Esophagus squamous epithelium (tissue), 5 donors: ENCODE results near the gene CTU1. TPM values are rescaled to one million over a fixed set of nuclear protein-coding genes. Genes with fewer than 3 reads are reported as not detected.
A peak's percentile ranks its signal among the peaks of the same experiment; 100 is the strongest.

Experiments used
- DNase-seq: peaks from one replicate; lab custom pipeline; 2025; lab: John Stamatoyannopoulos, UW
- H3K27ac ChIP-seq, 4 donors: fragments of 200-600 bp; sonication (generic); one replicate each; pipeline ENCODE4 v1.5.1; 2016 to 2019; ENCODE audit warnings: mild to moderate bottlenecking in 1 of 4
- H3K27me3 ChIP-seq, 4 donors: fragments of 200-600 bp; sonication (generic); 1 replicate in 3 of 4; 2 replicates in 1 of 4; pipeline versions ENCODE4 v1.5.1 to v1.6.0; 2017 to 2021; ENCODE audit warnings: antibody characterized with exemption in 1 of 4
- H3K36me3 ChIP-seq, 3 donors: fragments of 200-600 bp; sonication (generic); one replicate each; pipeline ENCODE4 v1.5.1; 2016 to 2019
- H3K4me1 ChIP-seq, 3 donors: fragments of 200-600 bp; sonication (generic); one replicate each; pipeline ENCODE4 v1.5.1; 2017 to 2019
- H3K4me3 ChIP-seq, 4 donors: fragments of 200-600 bp; sonication (generic); 1 replicate in 3 of 4; 2 replicates in 1 of 4; pipeline ENCODE4 v1.5.1; 2016 to 2019; ENCODE audit warnings: mild to moderate bottlenecking in 2 of 4, moderate library complexity in 1 of 4
- H3K9me3 ChIP-seq, 3 donors: fragments of 200-600 bp; sonication (generic); one replicate each; pipeline ENCODE4 v1.5.1; 2016 to 2019
- CTCF ChIP-seq, 6 experiments: fragments of 450-650 bp in 4 of 6; fragments of 200-600 bp in 2 of 6; sonication (generic) in 2 of 6; IDR thresholded peaks; one replicate each; pipeline ENCODE4 v1.5.1; 2016 to 2019; ENCODE audit warnings: antibody characterized with exemption in 6 of 6, mild to moderate bottlenecking in 4 of 6, moderate library complexity in 4 of 6
- POLR2A ChIP-seq, 4 donors: fragments of 450-650 bp; IDR thresholded peaks; one replicate each; pipeline ENCODE4 v1.6.1; 2017; ENCODE audit warnings: antibody characterized with exemption in 4 of 4, mild to moderate bottlenecking in 4 of 4, moderate library complexity in 3 of 4
- WGBS, 2 donors: methylation state at CpG; one replicate each; pipeline ENCODE4 v1.1.5; 2018; 5-methylcytosine and 5-hydroxymethylcytosine counted together
- intact Hi-C: fragments of 100-400 bp; cut with DNase I; formaldehyde crosslinking; loops from one replicate; pipeline ENCODE4 v1.15.0; 2022
- total RNA-seq, 4 donors: library from RNA; depleted of rRNA; stranded (reverse); fragments of >200 nt; gene quantifications; one replicate each; pipeline ENCODE4 v1.1.0, GENCODE V29; 2016
- donor health status: DM: yes; HTN: yes; CAD: no.

Gene CTU1
- total RNA-seq, 4 donors from 2014 or later, result 10.8 to 18.6 (median 13.5) TPM

- Histone ChIP-seq H3K27me3 (peaks cover 0 to 8% (median 0%) of the 10 kb centered on the region in 4 donors), H3K27ac (peak overlapping the region; percentile 68 to 88 (median 86)), H3K4me1 (peaks cover 18 to 47% (median 22%) of the 10 kb centered on the region in 3 donors), H3K36me3 (peaks cover 3 to 17% (median 3%) of the 10 kb centered on the region in 3 donors), H3K4me3 (peak overlapping the region; percentile 73 to 87 (median 82)), H3K9me3 (no peaks in the 10 kb centered on the region)
- intact Hi-C loops, result no loop called here
- WGBS, 2 donors, result 3% methylated on average over 13 to 15 of the region's 15 CpGs
- TF ChIP-seq POLR2A (IDR thresholded peaks at IDR 0.05) (no peak), CTCF (IDR thresholded peaks at IDR 0.05) (peak in 2 of 6 experiments; percentile 15 to 38)
- no peak for DNase-seq
These were observed 567 bp upstream of the CTU1 start for GRCh38 chr19:51108805-51109146.

- Histone ChIP-seq H3K4me3 (peak overlapping the region; percentile 73 to 87 (median 82)), H3K36me3 (peaks cover 5 to 29% (median 5%) of the 10 kb centered on the region in 3 donors), H3K9me3 (no peaks in the 10 kb centered on the region), H3K4me1 (peaks cover 18 to 58% (median 22%) of the 10 kb centered on the region in 3 donors), H3K27me3 (peaks cover 0 to 6% (median 0%) of the 10 kb centered on the region in 4 donors), H3K27ac (peak overlapping the region; percentile 68 to 88 (median 86))
- WGBS, 2 donors, result 20 to 23% methylated on average over 13 to 17 of the region's 18 CpGs
- DNase-seq, result no peak
- TF ChIP-seq CTCF (IDR thresholded peaks at IDR 0.05) (no peak), POLR2A (IDR thresholded peaks at IDR 0.05) (no peak)
- intact Hi-C loops, result no loop called here
These were observed 673 bp downstream of the CTU1 start for GRCh38 chr19:51107406-51108065.

GRCh38 chr19:51103926-51104341 lies 4.3 kb downstream of the CTU1 start:
- peaks cover 5 to 65% (median 5%) of the 10 kb centered on the region in 3 donors for H3K36me3 ChIP-seq
- no peak overlapping the region for H3K27ac ChIP-seq
- H3K4me1 ChIP-seq, result peaks cover 12 to 38% (median 17%) of the 10 kb centered on the region in 3 donors
- intact Hi-C loops, result no loop called here
- DNase-seq, result no peak
- H3K27me3 ChIP-seq, result no peaks in the 10 kb centered on the region
- WGBS, 2 donors, result 93 to 95% methylated on average over 11 to 12 of the region's 49 CpGs
- no peaks in the 10 kb centered on the region for H3K9me3 ChIP-seq
- H3K4me3 ChIP-seq, result no peak overlapping the region
- TF ChIP-seq POLR2A (IDR thresholded peaks at IDR 0.05) (no peak), CTCF (IDR thresholded peaks at IDR 0.05) (no peak)

GRCh38 chr19:51102991-51103390 lies 5.2 kb downstream of the CTU1 start:
- peaks cover 10 to 34% (median 14%) of the 10 kb centered on the region in 3 donors for H3K4me1 ChIP-seq
- DNase-seq, result no peak
- H3K9me3 ChIP-seq, result no peaks in the 10 kb centered on the region
- H3K4me3 ChIP-seq, result no peak overlapping the region
- H3K36me3 ChIP-seq, result peaks cover 5 to 75% (median 5%) of the 10 kb centered on the region in 3 donors
- no peaks in the 10 kb centered on the region for H3K27me3 ChIP-seq
- WGBS, 2 donors, result 80 to 88% methylated on average over 7 of the region's 7 CpGs
- no peak for TF ChIP-seq POLR2A (IDR thresholded peaks at IDR 0.05)
- no peak for TF ChIP-seq CTCF (IDR thresholded peaks at IDR 0.05)
- intact Hi-C loops, result no loop called here
- H3K27ac ChIP-seq, result no peak overlapping the region

- peaks cover 0 to 33% (median 7%) of the 10 kb centered on the region in 3 donors for H3K4me1 ChIP-seq
- no peak overlapping the region for H3K4me3 ChIP-seq
- WGBS, 2 donors, result 67 to 69% methylated on average over 5 of the region's 5 CpGs
- H3K27me3 ChIP-seq, result no peaks in the 10 kb centered on the region
- peaks cover 5 to 83% (median 5%) of the 10 kb centered on the region in 3 donors for H3K36me3 ChIP-seq
- no peak for DNase-seq
- no peaks in the 10 kb centered on the region for H3K9me3 ChIP-seq
- intact Hi-C loops, result no loop called here
- H3K27ac ChIP-seq, result no peak overlapping the region
- no peak for TF ChIP-seq POLR2A (IDR thresholded peaks at IDR 0.05)
- no peak for TF ChIP-seq CTCF (IDR thresholded peaks at IDR 0.05)
These were observed 6.9 kb downstream of the CTU1 start for GRCh38 chr19:51101171-51101865.
